Activated T-cell treated with anti-CD3 and anti-CD28 coated beads for 48 hours (primary cell): ENCODE results near the gene SH3GL2.

Experiments
- DNase-seq: peaks from one replicate; pipeline ENCODE4 v3.0.0-alpha.2; 2020; ENCODE audit warnings: low read depth

The SH3GL2 gene

GRCh38 chr9:17813798-17814197 lies 234.9 kb downstream of the SH3GL2 start:
- no peak for DNase-seq

GRCh38 chr9:17816431-17817027 lies 237.7 kb downstream of the SH3GL2 start:
- no peak for DNase-seq

- DNase-seq = no peak
Measured at GRCh38 chr9:17824191-17824590, 245.3 kb downstream of the SH3GL2 start.

GRCh38 chr9:17824616-17825264 lies 245.9 kb downstream of the SH3GL2 start:
- no peak for DNase-seq

GRCh38 chr9:17825265-17825659 lies 246.4 kb downstream of the SH3GL2 start:
- DNase-seq = no peak

GRCh38 chr9:17829064-17829463 lies 250.2 kb downstream of the SH3GL2 start:
- no peak for DNase-seq

GRCh38 chr9:17829812-17830385 lies 251.0 kb downstream of the SH3GL2 start:
- DNase-seq = no peak

GRCh38 chr9:17832812-17833211 lies 253.9 kb downstream of the SH3GL2 start:
- no peak for DNase-seq

GRCh38 chr9:17833846-17834245 lies 255.0 kb downstream of the SH3GL2 start:
- no peak for DNase-seq

GRCh38 chr9:17837965-17838364 lies 259.1 kb downstream of the SH3GL2 start:
- no peak for DNase-seq

GRCh38 chr9:17839776-17840175 lies 260.9 kb downstream of the SH3GL2 start:
- no peak for DNase-seq

GRCh38 chr9:17843236-17843635 lies 264.4 kb downstream of the SH3GL2 start:
- DNase-seq = no peak
